GM21786 (cell line): Measurements from ENCODE around the gene FAM107A.
A peak's percentile ranks its signal among the peaks of the same experiment; 100 is the strongest.

Source experiments
- ATAC-seq: cut with Tn5 transposase; IDR thresholded peaks from one replicate; pipeline ENCODE4 v1.9.1; 2021; ENCODE audit not compliant: unreplicated experiment

FAM107A gene

GRCh38 chr3:58520403-58521335, 56.5 kb downstream of the FAM107A start:
- ATAC-seq: peak; percentile 81

GRCh38 chr3:58519668-58520402, 57.4 kb downstream of the FAM107A start:
- ATAC-seq: no peak

- no peak for ATAC-seq
Measured at GRCh38 chr3:58518291-58518789, 58.9 kb downstream of the FAM107A start.

- ATAC-seq: no peak
Measured at GRCh38 chr3:58514405-58514804, 62.8 kb downstream of the FAM107A start.
